ENCODE results near the gene EPHB1. TPM values are rescaled to one million over a fixed set of nuclear protein-coding genes. Genes with fewer than 3 reads are reported as not detected.
"Not testable (repeated sequence)": the region's sequence is repeated elsewhere in the genome, so short reads cannot be mapped to it uniquely, and the experiment has no call there.

EPHB1 gene
- total RNA-seq, 1 donor from 2014 or later: 16.3 TPM

DNA sequence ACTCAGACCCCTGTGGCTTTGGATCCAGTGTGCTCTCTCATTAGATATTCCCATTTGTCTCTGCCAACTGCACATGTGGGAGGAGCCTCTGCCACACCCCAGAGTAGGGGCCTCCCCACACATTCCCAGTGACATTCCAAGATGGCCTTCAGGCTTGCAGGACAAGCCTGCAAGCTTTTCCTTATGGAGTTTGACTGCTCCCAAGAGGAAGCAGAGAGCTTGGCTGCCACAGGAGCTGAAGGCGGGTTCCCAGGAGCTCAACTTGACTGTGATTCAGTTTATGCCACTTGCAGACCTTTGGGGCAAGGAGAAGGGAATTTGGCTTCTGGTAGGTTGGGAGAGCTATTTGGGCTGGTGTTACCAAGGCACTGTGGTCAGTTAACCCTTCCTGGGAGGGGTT is 22.5 kb upstream of the EPHB1 start:
- Mint-ChIP-seq H3K27me3 (ENCODE audit: unreplicated experiment) (no peaks in the 10 kb centered on the region), H3K27ac (ENCODE audit: unreplicated experiment) (no peak overlapping the region), H3K9me3 (ENCODE audit: unreplicated experiment) (no peaks in the 10 kb centered on the region), H3K4me3 (ENCODE audit: unreplicated experiment) (no peak overlapping the region), H3K4me1 (ENCODE audit: low read depth, unreplicated experiment) (no peaks in the 10 kb centered on the region), H3K36me3 (ENCODE audit: unreplicated experiment) (no peaks in the 10 kb centered on the region)
- no peak for DNase-seq
- no peak for TF ChIP-seq CTCF (IDR thresholded peaks at IDR 0.05; ENCODE audit: partially characterized antibody, unreplicated experiment)

DNA sequence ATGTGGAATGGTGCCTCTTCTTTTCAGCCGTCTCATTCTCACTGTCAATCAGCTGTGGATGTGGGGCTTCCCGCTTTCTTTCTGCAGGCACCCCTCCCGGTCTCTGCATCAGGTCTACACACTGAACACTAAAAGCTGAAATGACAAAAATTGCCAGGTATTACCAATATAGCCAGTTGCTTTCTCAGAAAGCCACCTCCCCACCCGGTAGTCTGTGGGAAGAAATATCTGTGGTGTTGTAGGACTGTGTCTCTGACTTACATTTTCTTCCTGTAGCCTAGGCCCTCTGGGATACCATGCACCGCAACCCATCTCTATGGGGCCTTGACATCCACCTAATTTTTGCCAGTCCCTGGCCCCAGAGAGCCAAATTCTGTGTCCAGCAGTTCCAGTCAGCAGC is 19.2 kb upstream of the EPHB1 start:
- Mint-ChIP-seq H3K4me1 (ENCODE audit: low read depth, unreplicated experiment) (no peaks in the 10 kb centered on the region), H3K27me3 (ENCODE audit: unreplicated experiment) (no peaks in the 10 kb centered on the region), H3K9me3 (ENCODE audit: unreplicated experiment) (no peaks in the 10 kb centered on the region), H3K36me3 (ENCODE audit: unreplicated experiment) (no peaks in the 10 kb centered on the region), H3K27ac (ENCODE audit: unreplicated experiment) (no peak overlapping the region), H3K4me3 (ENCODE audit: unreplicated experiment) (no peak overlapping the region)
- DNase-seq: no peak
- no peak for TF ChIP-seq CTCF (IDR thresholded peaks at IDR 0.05; ENCODE audit: partially characterized antibody, unreplicated experiment)

- H3K4me3 Mint-ChIP-seq (ENCODE audit: unreplicated experiment): no peak overlapping the region
- no peak for DNase-seq
- H3K27me3 Mint-ChIP-seq (ENCODE audit: unreplicated experiment): no peaks in the 10 kb centered on the region
- no peak overlapping the region for H3K27ac Mint-ChIP-seq (ENCODE audit: unreplicated experiment)
- no peak for TF ChIP-seq CTCF (IDR thresholded peaks at IDR 0.05; ENCODE audit: partially characterized antibody, unreplicated experiment)
- H3K4me1 Mint-ChIP-seq (ENCODE audit: low read depth, unreplicated experiment): no peaks in the 10 kb centered on the region
- no peaks in the 10 kb centered on the region for H3K9me3 Mint-ChIP-seq (ENCODE audit: unreplicated experiment)
- H3K36me3 Mint-ChIP-seq (ENCODE audit: unreplicated experiment): no peaks in the 10 kb centered on the region
Measured at GRCh38 chr3:134776518-134776917, 18.5 kb upstream of the EPHB1 start.

DNA sequence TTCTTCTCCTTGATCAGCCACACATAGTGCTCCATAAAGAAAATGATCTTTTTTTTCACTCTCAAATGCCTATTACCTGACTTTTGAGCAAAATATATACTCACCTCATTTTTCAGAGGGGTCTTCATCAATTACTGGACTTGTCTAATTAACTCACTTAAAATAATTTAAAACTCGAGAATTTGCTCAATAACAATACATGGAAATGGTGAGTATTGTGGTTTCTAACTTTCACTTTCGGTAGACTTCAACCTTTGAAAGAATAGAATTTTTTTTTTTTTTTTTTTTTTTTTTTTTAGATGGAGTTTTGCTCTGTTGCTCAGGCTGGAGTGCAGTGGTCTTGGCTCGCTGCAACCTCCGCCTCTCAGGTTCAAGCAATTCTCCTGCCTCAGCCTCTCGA is 17.7 kb upstream of the EPHB1 start:
- no peak for TF ChIP-seq CTCF (IDR thresholded peaks at IDR 0.05; ENCODE audit: partially characterized antibody, unreplicated experiment)
- H3K4me3 Mint-ChIP-seq (ENCODE audit: unreplicated experiment): no peak overlapping the region
- H3K9me3 Mint-ChIP-seq (ENCODE audit: unreplicated experiment): no peaks in the 10 kb centered on the region
- H3K4me1 Mint-ChIP-seq (ENCODE audit: low read depth, unreplicated experiment): no peaks in the 10 kb centered on the region
- H3K36me3 Mint-ChIP-seq (ENCODE audit: unreplicated experiment): no peaks in the 10 kb centered on the region
- no peaks in the 10 kb centered on the region for H3K27me3 Mint-ChIP-seq (ENCODE audit: unreplicated experiment)
- no peak overlapping the region for H3K27ac Mint-ChIP-seq (ENCODE audit: unreplicated experiment)
- no peak for DNase-seq

GRCh38 chr3:134788283-134788682 is 6.8 kb upstream of the EPHB1 start:
- not testable (repeated sequence) for H3K9me3 Mint-ChIP-seq (ENCODE audit: unreplicated experiment); H3K4me3 Mint-ChIP-seq (ENCODE audit: unreplicated experiment)

GRCh38 chr3:134790065-134790464 is 5.0 kb upstream of the EPHB1 start:
- Mint-ChIP-seq H3K27ac (ENCODE audit: unreplicated experiment) (no peak overlapping the region), H3K36me3 (ENCODE audit: unreplicated experiment) (peaks cover 8% of the 10 kb centered on the region), H3K27me3 (ENCODE audit: unreplicated experiment) (peaks cover 12% of the 10 kb centered on the region), H3K4me3 (ENCODE audit: unreplicated experiment) (no peak overlapping the region), H3K4me1 (ENCODE audit: low read depth, unreplicated experiment) (no peaks in the 10 kb centered on the region), H3K9me3 (ENCODE audit: unreplicated experiment) (peaks cover 7% of the 10 kb centered on the region)
- no peak for DNase-seq
- TF ChIP-seq CTCF (IDR thresholded peaks at IDR 0.05; ENCODE audit: partially characterized antibody, unreplicated experiment): no peak

More at GRCh38 chr3:134788283-134788682, 6.8 kb upstream of the EPHB1 start:
- not testable (repeated sequence) for H3K4me1 Mint-ChIP-seq (ENCODE audit: low read depth, unreplicated experiment); H3K36me3 Mint-ChIP-seq (ENCODE audit: unreplicated experiment); DNase-seq; H3K27ac Mint-ChIP-seq (ENCODE audit: unreplicated experiment); H3K27me3 Mint-ChIP-seq (ENCODE audit: unreplicated experiment)

Data from glutamatergic neuron (in vitro differentiated cells).